HL-60/S4 treated with retinoic acid at 250 ng/mL for 4 days and 3 days (cell line): Measurements from ENCODE around the gene LOXHD1.

ENCODE experiments used
- in situ Hi-C: fragments of 300-500 bp; cut with MboI; formaldehyde crosslinking; loops from 2 replicates; pipeline ENCODE4 v1.7.0; 2022; ENCODE audit warnings: low sequenced_read_pairs

The LOXHD1 gene

GRCh38 chr18:46630991-46631390 lies 26.0 kb downstream of the LOXHD1 start:
- in situ Hi-C loops, result no loop called here

GRCh38 chr18:46630160-46630559 lies 26.9 kb downstream of the LOXHD1 start:
- in situ Hi-C loops, result no loop called here

- in situ Hi-C loops, result no loop called here
Measured at GRCh38 chr18:46629361-46629760, 27.7 kb downstream of the LOXHD1 start.

- in situ Hi-C loops, result no loop called here
Measured at GRCh38 chr18:46628206-46628605, 28.8 kb downstream of the LOXHD1 start.

- in situ Hi-C loops, result no loop called here
Measured at GRCh38 chr18:46627136-46627535, 29.9 kb downstream of the LOXHD1 start.

DNA sequence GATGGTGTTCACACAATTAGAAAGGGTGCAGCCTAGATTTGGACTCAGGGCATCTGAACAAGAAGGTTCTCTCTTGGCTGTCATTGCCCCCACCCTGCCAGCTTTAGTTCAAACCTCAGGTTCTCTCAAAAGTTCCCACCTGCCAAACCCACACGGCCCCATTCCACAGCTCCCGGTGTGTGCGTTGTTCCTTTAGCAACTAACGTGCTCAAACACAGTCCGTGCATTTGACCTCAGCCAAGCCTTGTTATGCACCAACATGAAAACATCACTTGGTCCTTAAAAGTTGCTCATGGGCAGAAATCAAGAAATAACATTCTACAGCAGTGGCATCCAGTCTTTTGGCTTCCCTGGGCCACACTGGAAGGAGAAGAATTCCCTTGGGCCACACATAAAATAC lies 32.0 kb downstream of the LOXHD1 start:
- in situ Hi-C loops, result no loop called here

GRCh38 chr18:46624127-46624526 lies 32.9 kb downstream of the LOXHD1 start:
- in situ Hi-C loops, result no loop called here

DNA sequence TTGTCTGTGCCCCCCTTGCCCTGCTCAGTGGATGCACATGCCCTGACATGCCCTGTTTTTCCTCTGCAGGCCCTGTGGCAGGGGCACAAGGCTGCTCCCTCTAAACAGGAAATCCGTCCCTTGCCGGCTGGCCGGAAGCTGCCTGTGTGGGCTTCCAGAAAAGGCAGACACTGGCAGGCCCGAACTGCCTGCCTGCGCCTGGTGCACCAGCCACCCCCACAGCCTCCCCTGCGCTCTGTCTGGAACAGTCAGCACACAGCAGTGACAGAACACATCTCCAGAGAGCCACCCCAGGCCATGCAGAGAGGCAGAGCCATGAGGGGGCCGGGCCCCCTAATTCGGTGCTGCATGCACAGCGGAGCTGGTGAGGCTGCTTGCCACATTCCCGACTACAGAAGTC lies 33.5 kb downstream of the LOXHD1 start:
- in situ Hi-C loops, result no loop called here

GRCh38 chr18:46622999-46623398 lies 34.0 kb downstream of the LOXHD1 start:
- in situ Hi-C loops, result no loop called here

GRCh38 chr18:46622451-46622850 lies 34.6 kb downstream of the LOXHD1 start:
- in situ Hi-C loops, result no loop called here

DNA sequence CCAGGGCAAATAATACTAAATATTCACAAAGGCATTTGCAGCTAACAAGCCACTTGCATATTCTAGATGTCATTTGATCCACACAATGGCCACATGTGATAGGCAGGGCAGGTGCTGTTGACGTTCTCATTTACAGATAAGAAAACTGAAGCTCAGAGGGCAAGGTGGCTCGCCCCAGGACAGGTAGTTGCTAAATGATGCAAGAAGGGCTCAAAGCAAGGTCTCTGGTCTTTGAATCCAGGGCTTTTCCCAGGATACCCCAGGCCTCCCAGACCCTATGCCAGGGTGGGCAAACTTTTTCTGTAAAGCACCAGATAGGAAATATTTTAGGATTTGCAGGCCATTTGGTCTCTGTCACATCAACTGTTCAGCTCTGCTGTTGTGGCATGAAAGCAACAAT lies 35.1 kb downstream of the LOXHD1 start:
- in situ Hi-C loops, result no loop called here

DNA sequence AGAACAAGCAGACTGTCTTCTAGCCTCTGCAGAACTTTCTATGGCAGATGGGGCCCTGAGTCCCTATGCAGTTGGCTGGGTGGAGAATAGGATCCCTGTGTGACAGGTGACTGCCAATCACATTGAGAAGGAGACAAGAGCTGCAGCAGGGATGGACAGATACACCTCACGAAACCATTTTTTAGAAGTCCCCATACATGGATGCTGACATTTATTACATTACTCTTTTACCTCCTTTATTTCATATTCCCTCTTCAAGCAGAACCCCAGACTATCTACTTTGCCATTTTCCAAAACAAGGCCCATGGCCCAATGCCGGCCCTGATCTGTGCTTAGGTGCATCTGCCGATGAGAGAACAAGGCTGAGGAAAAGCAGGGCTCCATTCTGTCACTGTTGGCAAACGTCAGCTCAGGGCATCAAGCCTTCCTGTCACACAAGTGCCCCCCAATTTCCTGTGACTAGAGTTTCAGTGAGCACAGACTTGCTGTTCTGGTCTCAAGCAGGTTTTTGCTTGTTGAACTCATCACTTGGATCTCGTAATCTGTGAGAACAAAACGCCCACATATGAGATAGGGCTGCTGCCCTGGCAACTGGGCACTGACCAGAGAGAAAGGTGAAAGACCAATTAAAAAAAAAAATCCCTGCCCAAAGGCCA lies 35.8 kb downstream of the LOXHD1 start:
- in situ Hi-C loops, result no loop called here

DNA sequence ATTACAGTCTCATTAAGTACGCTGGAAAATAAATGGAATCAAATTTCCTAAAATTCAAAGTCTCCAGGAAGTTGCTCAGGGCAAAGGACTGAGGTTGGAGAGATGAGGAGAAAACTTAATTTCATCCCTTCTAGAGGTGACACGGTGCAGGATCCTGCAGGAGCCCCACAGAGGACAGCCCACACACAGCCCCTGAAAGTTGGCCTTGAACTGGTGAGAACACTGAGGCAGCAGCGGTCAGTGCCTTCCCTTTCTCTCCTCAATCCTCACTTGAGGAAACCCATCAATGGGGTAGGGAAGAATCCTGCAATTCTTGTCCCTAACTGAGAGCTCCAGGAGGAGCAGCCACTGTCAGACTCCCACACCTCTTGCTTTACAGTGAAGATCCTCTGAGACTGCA lies 37.5 kb downstream of the LOXHD1 start:
- in situ Hi-C loops, result no loop called here

DNA sequence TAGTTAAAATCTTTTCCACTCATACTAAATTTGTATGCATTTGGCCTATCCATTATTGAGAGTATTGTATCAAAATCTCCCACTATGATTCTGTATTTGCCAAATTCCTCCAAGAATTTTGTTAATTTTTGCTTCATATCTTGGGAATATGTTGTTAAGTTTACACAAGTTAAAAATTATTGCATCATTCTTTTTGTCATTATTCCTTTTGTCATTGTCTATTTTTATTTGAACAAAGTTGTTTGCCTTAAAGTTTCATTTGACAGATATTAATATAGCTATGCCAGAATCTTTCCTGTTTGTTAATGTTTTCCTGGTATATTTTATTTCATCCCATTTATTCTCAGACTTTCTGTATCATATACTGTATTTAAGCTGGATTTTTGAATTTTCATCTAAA lies 41.3 kb downstream of the LOXHD1 start:
- in situ Hi-C loops, result no loop called here

DNA sequence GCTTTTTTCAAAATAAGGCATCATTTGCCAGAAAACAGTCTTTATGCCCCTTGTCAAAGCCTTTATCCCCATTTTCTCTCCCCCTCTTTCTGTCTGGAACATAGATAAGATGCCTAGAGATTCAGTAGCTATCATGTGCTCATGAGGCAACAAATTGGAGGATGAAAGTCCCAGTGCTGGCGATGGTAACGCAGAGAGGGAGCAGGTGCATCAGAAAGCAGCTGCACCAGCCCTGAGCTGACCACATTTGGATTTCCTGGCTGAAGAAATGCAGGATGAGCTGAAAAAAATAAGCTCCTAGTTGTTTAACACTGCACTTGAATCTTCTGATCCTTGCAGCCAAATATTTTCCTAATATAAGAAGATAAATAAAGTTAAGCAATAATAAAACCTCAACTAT lies 48.0 kb downstream of the LOXHD1 start:
- in situ Hi-C loops, result no loop called here

GRCh38 chr18:46607926-46608325 lies 49.1 kb downstream of the LOXHD1 start:
- in situ Hi-C loops, result no loop called here

GRCh38 chr18:46601141-46601805 lies 55.7 kb downstream of the LOXHD1 start:
- in situ Hi-C loops, result no loop called here

- in situ Hi-C loops, result no loop called here
Measured at GRCh38 chr18:46596119-46596518, 60.9 kb downstream of the LOXHD1 start.

DNA sequence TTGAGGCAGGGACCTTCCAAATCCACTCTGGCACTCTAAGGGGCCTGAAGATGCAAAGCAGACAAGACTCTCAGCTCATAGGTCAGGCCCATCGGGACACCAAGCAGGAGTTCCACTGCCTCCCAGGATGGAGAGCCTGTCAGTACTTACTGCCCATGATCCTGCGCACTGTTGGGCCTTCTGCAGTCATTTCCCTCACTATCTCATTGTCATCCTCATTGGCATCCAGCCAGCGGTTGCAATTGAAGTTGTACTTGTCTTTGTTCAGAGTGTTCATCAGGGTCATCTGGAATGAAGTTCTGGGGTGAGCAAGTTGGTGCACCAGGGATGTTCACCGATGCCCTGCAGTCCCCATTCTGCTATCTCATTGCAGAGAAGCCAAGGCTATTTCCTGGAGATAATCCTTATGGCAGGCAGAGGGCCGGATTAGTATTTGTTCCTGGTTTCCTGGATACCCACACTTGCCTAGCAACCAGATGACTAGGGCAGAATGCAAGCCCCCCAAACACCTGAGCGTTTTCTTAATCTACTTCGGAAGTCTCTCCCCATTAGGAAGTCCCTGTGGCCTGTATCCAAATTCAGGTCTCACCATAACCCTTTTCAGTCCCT lies 65.1 kb downstream of the LOXHD1 start:
- in situ Hi-C loops, result no loop called here

DNA sequence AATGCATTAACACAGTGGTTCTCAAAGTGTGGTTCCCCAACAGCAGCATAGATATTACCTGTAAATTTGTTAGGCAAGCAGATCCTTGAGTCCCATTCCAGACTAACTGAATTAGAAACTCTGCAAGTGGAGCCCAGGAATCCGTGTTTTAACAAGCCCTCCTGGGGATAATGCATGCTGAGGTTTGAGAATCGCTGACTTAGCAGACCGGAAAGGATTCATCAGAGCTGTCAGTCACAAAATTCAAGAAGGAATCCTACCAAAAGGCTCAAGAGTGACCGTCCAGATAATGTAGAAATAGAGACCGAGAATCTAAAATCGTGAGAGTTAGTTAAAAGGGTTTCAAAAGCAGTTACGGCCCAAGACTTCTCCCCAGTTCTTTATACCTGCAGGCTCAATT lies 66.9 kb downstream of the LOXHD1 start:
- in situ Hi-C loops, result no loop called here

GRCh38 chr18:46588971-46589660 lies 67.9 kb downstream of the LOXHD1 start:
- in situ Hi-C loops, result no loop called here

- in situ Hi-C loops, result no loop called here
Measured at GRCh38 chr18:46587600-46587999, 69.4 kb downstream of the LOXHD1 start.
